Prostate gland (tissue), 2 donors: ENCODE results near the gene SUGCT. TPM values are rescaled to one million over a fixed set of nuclear protein-coding genes. Genes with fewer than 3 reads are reported as not detected.

Experiments used
- DNase-seq: peaks from one replicate; pipeline ENCODE4 v3.0.0-alpha.2; 2019; ENCODE audit warnings: low spot score
- H3K27ac ChIP-seq, 2 donors: fragments of 200-600 bp; sonication (generic); 2 replicates each; pipeline ENCODE4 v1.5.1; 2017 to 2019
- H3K27me3 ChIP-seq: fragments of 200-600 bp; sonication (generic); replicated peaks from 2 replicates; pipeline ENCODE4 v1.5.1; 2019; ENCODE audit not compliant: insufficient read depth
- H3K36me3 ChIP-seq, 2 donors: fragments of 200-600 bp; sonication (generic); 1 replicate in 1 of 2; 2 replicates in 1 of 2; pipeline versions ENCODE4 v1.5.1 to v1.8.1; 2017 to 2019
- H3K4me1 ChIP-seq: fragments of 200-600 bp; sonication (generic); replicated peaks from 2 replicates; pipeline ENCODE4 v1.5.1; 2019
- H3K4me3 ChIP-seq, 2 donors: fragments of 200-600 bp; sonication (generic); 2 replicates each; pipeline ENCODE4 v1.5.1; 2017 to 2019
- H3K9me3 ChIP-seq: fragments of 200-600 bp; sonication (generic); 2 replicates; pipeline ENCODE4 v1.5.1; 2017
- POLR2A ChIP-seq: fragments of 450-650 bp; IDR thresholded peaks from one replicate; pipeline ENCODE4 v1.6.1; 2016; ENCODE audit warnings: antibody characterized with exemption, mild to moderate bottlenecking
- POLR2AphosphoS5 ChIP-seq: sonication (generic); formaldehyde crosslinking; IDR thresholded peaks from one replicate; pipeline ENCODE4 v1.6.1; 2017; ENCODE audit warnings: antibody characterized with exemption
- WGBS: methylation state at CpG from one replicate; pipeline ENCODE4 v1.1.5; 2018; 5-methylcytosine and 5-hydroxymethylcytosine counted together
- intact Hi-C: fragments of 100-400 bp; cut with DNase I; formaldehyde crosslinking; loops from one replicate; pipeline ENCODE4 v1.14.2; 2022
- total RNA-seq, 2 donors: library from RNA; depleted of rRNA; stranded (reverse); fragments of >200 nt; gene quantifications; one replicate each; pipeline ENCODE4 v1.1.0, GENCODE V29; 2016
- TF ChIP-seq, protein P1 (sequence below), 4 experiments: fragments of 200-600 bp in 2 of 4; fragments of 450-650 bp in 2 of 4; sonication (generic) in 2 of 4; IDR thresholded peaks; 1 replicate in 3 of 4; 2 replicates in 1 of 4; pipeline ENCODE4 v1.5.1; 2016 to 2019; ENCODE audit warnings: antibody characterized with exemption in 4 of 4, mild to moderate bottlenecking in 2 of 4, moderate library complexity in 2 of 4

SUGCT gene
- total RNA-seq, 2 donors from 2014 or later, result 2.2 to 3.2 TPM

DNA sequence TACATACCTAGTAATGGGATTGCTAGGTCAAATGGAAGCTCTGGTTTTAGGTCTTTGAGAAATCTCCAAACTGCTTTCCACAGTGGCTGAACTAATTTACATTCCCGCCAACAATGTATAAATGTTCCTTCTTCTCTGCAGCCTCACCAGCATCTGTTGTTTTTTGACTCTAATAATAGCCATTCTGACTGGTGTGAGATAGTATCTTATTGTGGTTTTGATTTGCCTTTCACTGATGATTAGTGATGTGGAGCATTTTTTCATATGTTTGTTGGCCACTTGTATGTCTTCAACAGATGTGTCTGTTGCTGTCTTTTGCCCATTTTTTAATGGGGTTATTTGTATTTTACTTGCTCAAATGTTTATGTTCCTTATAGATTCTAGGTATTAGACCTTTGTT lies 675.5 kb downstream of the SUGCT start:
- Histone ChIP-seq H3K4me1 (no peaks in the 10 kb centered on the region), H3K4me3 (no peak overlapping the region), H3K27ac (no peak overlapping the region), H3K27me3 (no peaks in the 10 kb centered on the region), H3K36me3 (no peaks in the 10 kb centered on the region), H3K9me3 (no peaks in the 10 kb centered on the region)
- TF ChIP-seq, protein P1, sequence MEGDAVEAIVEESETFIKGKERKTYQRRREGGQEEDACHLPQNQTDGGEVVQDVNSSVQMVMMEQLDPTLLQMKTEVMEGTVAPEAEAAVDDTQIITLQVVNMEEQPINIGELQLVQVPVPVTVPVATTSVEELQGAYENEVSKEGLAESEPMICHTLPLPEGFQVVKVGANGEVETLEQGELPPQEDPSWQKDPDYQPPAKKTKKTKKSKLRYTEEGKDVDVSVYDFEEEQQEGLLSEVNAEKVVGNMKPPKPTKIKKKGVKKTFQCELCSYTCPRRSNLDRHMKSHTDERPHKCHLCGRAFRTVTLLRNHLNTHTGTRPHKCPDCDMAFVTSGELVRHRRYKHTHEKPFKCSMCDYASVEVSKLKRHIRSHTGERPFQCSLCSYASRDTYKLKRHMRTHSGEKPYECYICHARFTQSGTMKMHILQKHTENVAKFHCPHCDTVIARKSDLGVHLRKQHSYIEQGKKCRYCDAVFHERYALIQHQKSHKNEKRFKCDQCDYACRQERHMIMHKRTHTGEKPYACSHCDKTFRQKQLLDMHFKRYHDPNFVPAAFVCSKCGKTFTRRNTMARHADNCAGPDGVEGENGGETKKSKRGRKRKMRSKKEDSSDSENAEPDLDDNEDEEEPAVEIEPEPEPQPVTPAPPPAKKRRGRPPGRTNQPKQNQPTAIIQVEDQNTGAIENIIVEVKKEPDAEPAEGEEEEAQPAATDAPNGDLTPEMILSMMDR (IDR thresholded peaks at IDR 0.05), result no peak
- TF ChIP-seq POLR2A, result no peak
- no peak for TF ChIP-seq POLR2AphosphoS5
- WGBS, result 96% methylated on average over 1 of the region's 1 CpG
- no peak for DNase-seq
- intact Hi-C loops, result no loop called here

DNA sequence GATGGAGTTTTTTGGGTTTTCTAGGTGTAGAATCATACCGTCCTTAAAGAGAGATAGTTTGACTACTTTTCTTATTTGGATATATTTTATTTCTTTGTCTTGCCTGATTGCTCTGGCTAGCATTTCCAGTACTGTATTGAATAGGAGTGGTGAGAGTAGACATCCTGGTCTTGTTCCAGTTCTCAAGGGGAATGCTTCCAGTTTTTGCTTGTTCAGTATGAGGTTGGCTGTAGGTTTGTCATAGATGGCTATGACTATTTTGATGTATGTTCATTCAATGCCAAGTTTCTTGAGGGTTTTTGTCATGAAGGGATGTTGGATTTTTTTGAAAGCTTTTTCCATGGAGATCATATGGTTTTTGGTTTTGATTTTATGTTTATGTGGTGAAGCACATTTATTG lies 676.9 kb downstream of the SUGCT start:
- no peaks in the 10 kb centered on the region for H3K9me3 ChIP-seq
- intact Hi-C loops, result no loop called here
- TF ChIP-seq POLR2AphosphoS5 (no peak), POLR2A (no peak)
- TF ChIP-seq, protein P1 (IDR thresholded peaks at IDR 0.05), result no peak
- no peaks in the 10 kb centered on the region for H3K4me1 ChIP-seq
- H3K27me3 ChIP-seq, result no peaks in the 10 kb centered on the region
- no peaks in the 10 kb centered on the region for H3K36me3 ChIP-seq
- no peak overlapping the region for H3K4me3 ChIP-seq
- no peak overlapping the region for H3K27ac ChIP-seq
- WGBS, result 100% methylated on average over 1 of the region's 1 CpG
- no peak for DNase-seq

DNA sequence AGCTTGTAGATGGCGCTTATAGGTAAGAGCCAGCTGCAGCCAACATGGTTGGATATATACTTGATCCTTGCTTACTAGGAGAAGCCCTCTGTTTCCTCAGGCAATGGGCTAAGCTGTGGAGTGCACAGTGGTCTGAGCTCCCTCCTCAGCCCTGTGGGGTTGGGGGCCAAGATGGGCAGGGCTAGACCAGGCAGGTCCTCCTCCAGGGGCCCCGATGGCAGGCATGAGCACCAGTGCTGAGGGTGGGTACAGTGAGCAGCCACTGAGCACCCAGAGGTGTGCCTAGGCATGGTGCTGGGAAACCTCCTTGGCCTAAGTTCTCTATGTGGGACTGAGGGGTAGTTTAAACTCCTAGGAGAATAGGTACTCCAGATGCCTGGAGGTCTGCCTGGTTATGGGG lies 680.2 kb downstream of the SUGCT start:
- Histone ChIP-seq H3K27ac (no peak overlapping the region), H3K36me3 (no peaks in the 10 kb centered on the region), H3K27me3 (no peaks in the 10 kb centered on the region), H3K4me3 (no peak overlapping the region), H3K4me1 (no peaks in the 10 kb centered on the region), H3K9me3 (no peaks in the 10 kb centered on the region)
- 90% methylated on average over 2 of the region's 2 CpGs for WGBS
- intact Hi-C loops, result no loop called here
- TF ChIP-seq, protein P1 (IDR thresholded peaks at IDR 0.05), result no peak
- no peak for TF ChIP-seq POLR2AphosphoS5
- no peak for TF ChIP-seq POLR2A
- no peak for DNase-seq

DNA sequence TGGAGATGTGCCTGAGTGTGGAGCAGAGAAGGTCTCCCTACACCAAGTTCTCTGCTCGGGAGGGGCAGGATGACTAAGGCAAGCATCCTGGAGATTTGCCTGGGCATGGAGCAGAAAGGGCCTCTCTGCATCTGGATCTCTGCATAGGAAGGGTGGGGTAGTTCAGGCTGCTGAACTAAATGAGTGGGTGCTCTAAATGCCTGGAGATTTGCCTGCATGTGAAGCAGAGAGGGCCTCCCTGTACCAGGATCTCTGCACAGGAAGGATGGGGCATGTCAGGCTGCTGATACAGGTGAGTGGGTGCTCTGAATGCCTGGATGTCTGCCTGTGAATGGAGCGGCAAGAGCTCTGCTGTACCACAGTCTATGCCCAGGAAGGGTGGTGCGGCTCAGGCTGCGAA lies 680.7 kb downstream of the SUGCT start:
- H3K9me3 ChIP-seq, result no peaks in the 10 kb centered on the region
- no peaks in the 10 kb centered on the region for H3K4me1 ChIP-seq
- H3K27ac ChIP-seq, result no peak overlapping the region
- TF ChIP-seq POLR2A (no peak), POLR2AphosphoS5 (no peak)
- TF ChIP-seq, protein P1 (IDR thresholded peaks at IDR 0.05), result no peak
- no peaks in the 10 kb centered on the region for H3K27me3 ChIP-seq
- intact Hi-C loops, result no loop called here
- no peak for DNase-seq
- whole genome bisulfite sequencing, result 88% methylated on average over 4 of the region's 4 CpGs
- no peak overlapping the region for H3K4me3 ChIP-seq
- H3K36me3 ChIP-seq, result no peaks in the 10 kb centered on the region

DNA sequence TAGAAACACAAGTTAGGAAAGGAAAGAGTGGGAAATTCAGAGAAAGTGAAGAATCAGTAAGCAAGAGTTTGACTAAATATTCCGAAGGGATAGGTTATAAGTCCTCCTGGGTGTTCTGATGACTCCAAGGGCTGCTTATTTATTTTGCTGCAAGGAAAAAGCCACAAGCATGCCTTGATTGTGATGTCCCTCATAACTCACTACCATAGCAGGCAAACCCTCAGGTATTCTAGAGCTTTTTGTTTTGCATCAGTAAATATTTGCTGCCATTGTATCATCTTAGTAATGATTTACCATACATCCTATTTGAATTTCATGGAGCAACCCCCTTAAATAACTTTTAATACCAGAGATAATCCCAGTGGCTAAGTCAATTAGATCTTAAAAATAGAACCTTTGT lies 688.1 kb downstream of the SUGCT start:
- Histone ChIP-seq H3K9me3 (no peaks in the 10 kb centered on the region), H3K4me3 (no peak overlapping the region), H3K27me3 (no peaks in the 10 kb centered on the region), H3K27ac (no peak overlapping the region), H3K4me1 (no peaks in the 10 kb centered on the region), H3K36me3 (no peaks in the 10 kb centered on the region)
- TF ChIP-seq POLR2AphosphoS5 (no peak), POLR2A (no peak)
- TF ChIP-seq, protein P1 (IDR thresholded peaks at IDR 0.05), result no peak
- intact Hi-C loops, result no loop called here
- no peak for DNase-seq
- 77% methylated on average over 1 of the region's 1 CpG for WGBS
